ENCODE measurements around the gene LYPD6. TPM values are rescaled to one million over a fixed set of nuclear protein-coding genes. Genes with fewer than 3 reads are reported as not detected.

LYPD6 gene
- total RNA-seq, 1 experiment from 2014 or later, result 0.54 TPM

DNA sequence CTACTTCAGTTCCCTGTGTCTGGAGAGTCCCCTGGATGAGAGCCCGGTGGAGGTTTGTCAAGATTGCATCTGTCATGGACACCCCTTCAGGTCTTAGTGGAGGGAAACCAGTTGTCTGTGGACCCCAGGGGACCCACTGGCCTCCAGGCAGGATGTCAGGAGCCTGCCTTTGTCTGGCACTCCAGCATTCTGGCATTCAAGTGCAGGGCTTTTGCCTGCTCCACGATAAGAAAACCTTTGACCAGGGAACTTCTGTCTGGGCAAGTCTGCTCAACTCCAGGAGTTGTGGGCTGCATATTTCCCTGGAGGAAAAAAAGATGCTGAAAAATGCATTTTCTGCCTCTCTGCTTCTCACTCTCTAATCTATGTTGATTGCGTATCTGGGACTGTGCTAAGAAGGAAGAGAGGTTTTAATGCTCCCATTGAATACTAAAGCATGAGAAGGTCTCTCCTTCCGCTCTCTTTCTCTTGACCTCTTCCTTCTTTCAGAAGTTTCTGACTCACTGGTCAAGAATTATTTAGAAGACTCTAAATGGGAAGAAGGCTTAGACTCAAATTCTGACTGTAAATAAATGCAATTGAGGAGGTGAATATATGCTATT lies 152.7 kb downstream of the LYPD6 start:
- Histone ChIP-seq H3K4me1 (ENCODE audit: insufficient read depth, low read length, poor library complexity, severe bottlenecking) (no peaks in the 10 kb centered on the region), H3K27ac (ENCODE audit: low read depth, low read length, poor library complexity, severe bottlenecking) (no peak overlapping the region), H3K4me3 (ENCODE audit: low read depth, low read length, poor library complexity, severe bottlenecking) (no peak overlapping the region), H3K36me3 (ENCODE audit: insufficient read depth, low read length, poor library complexity, severe bottlenecking) (no peaks in the 10 kb centered on the region), H3K27me3 (replicated peaks; ENCODE audit: insufficient read depth, low read depth, low read length, poor library complexity) (peaks cover 4% of the 10 kb centered on the region), H3K9me3 (ENCODE audit: low read depth, low read length, poor library complexity, severe bottlenecking) (no peaks in the 10 kb centered on the region)
- no peak for DNase-seq (ENCODE audit: low spot score)
- CTCF ChIA-PET, result no interaction called here
- POLR2A ChIA-PET (ENCODE audit: low non-redundant PET), result no interaction called here
- BruUV-seq (replicated peaks), result no TSS peak
- TF ChIP-seq EZH2 (IDR thresholded peaks at IDR 0.05; ENCODE audit: borderline replicate concordance, low read depth, low read length, poor library complexity, severe bottlenecking), result no peak
- TF ChIP-seq, protein P1, sequence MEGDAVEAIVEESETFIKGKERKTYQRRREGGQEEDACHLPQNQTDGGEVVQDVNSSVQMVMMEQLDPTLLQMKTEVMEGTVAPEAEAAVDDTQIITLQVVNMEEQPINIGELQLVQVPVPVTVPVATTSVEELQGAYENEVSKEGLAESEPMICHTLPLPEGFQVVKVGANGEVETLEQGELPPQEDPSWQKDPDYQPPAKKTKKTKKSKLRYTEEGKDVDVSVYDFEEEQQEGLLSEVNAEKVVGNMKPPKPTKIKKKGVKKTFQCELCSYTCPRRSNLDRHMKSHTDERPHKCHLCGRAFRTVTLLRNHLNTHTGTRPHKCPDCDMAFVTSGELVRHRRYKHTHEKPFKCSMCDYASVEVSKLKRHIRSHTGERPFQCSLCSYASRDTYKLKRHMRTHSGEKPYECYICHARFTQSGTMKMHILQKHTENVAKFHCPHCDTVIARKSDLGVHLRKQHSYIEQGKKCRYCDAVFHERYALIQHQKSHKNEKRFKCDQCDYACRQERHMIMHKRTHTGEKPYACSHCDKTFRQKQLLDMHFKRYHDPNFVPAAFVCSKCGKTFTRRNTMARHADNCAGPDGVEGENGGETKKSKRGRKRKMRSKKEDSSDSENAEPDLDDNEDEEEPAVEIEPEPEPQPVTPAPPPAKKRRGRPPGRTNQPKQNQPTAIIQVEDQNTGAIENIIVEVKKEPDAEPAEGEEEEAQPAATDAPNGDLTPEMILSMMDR (conservative IDR thresholded peaks at IDR 0.05; ENCODE audit: low read depth, low read length), result no peak
- intact Hi-C loops (cut with micrococcal nuclease; ENCODE audit: unreplicated experiment), result no loop called here

DNA sequence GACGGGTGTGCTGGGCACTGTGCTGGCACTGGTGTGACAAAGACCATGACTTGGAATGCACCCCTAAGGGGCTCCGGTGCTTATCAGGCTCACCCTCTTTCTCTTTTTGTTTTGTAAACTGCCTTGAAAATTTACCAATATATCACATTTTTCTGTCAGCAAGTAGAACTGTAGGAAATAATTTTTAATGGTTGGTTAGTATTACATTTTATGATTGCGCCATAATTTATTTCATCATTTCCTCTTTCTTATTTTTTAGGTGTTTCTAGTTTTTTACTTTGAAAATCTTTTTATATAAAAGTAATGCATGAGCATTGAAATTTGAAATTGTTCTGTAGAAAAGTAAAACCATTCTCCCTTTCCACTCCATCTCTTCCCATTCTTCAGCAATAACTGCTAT lies 156.3 kb downstream of the LYPD6 start:
- no TSS peak for BruUV-seq (replicated peaks)
- ChIA-PET CTCF (no interaction called here), POLR2A (ENCODE audit: low non-redundant PET) (no interaction called here)
- no peaks in the 10 kb centered on the region for H3K36me3 ChIP-seq (ENCODE audit: insufficient read depth, low read length, poor library complexity, severe bottlenecking)
- no peaks in the 10 kb centered on the region for H3K9me3 ChIP-seq (ENCODE audit: low read depth, low read length, poor library complexity, severe bottlenecking)
- no peak overlapping the region for H3K4me3 ChIP-seq (ENCODE audit: low read depth, low read length, poor library complexity, severe bottlenecking)
- no peak for DNase-seq (ENCODE audit: low spot score)
- H3K27ac ChIP-seq (ENCODE audit: low read depth, low read length, poor library complexity, severe bottlenecking), result no peak overlapping the region
- H3K4me1 ChIP-seq (ENCODE audit: insufficient read depth, low read length, poor library complexity, severe bottlenecking), result no peaks in the 10 kb centered on the region
- intact Hi-C loops (cut with micrococcal nuclease; ENCODE audit: unreplicated experiment), result no loop called here
- H3K27me3 ChIP-seq (replicated peaks; ENCODE audit: insufficient read depth, low read depth, low read length, poor library complexity), result peaks cover 4% of the 10 kb centered on the region
- no peak for TF ChIP-seq EZH2 (IDR thresholded peaks at IDR 0.05; ENCODE audit: borderline replicate concordance, low read depth, low read length, poor library complexity, severe bottlenecking)
- TF ChIP-seq, protein P1 (conservative IDR thresholded peaks at IDR 0.05; ENCODE audit: low read depth, low read length), result no peak

GRCh38 chr2:149487189-149487588 lies 156.8 kb downstream of the LYPD6 start:
- TF ChIP-seq, protein P1 (conservative IDR thresholded peaks at IDR 0.05; ENCODE audit: low read depth, low read length), result 0 out of 2 replicates have a peak, but pooled peaks have one; percentile 22
- TF ChIP-seq EZH2 (IDR thresholded peaks at IDR 0.05; ENCODE audit: borderline replicate concordance, low read depth, low read length, poor library complexity, severe bottlenecking), result no peak
- no peaks in the 10 kb centered on the region for H3K9me3 ChIP-seq (ENCODE audit: low read depth, low read length, poor library complexity, severe bottlenecking)
- ChIA-PET CTCF (no interaction called here), POLR2A (ENCODE audit: low non-redundant PET) (no interaction called here)
- intact Hi-C loops (cut with micrococcal nuclease; ENCODE audit: unreplicated experiment), result no loop called here
- no peak overlapping the region for H3K27ac ChIP-seq (ENCODE audit: low read depth, low read length, poor library complexity, severe bottlenecking)
- no TSS peak for BruUV-seq (replicated peaks)
- no peak overlapping the region for H3K4me3 ChIP-seq (ENCODE audit: low read depth, low read length, poor library complexity, severe bottlenecking)
- H3K4me1 ChIP-seq (ENCODE audit: insufficient read depth, low read length, poor library complexity, severe bottlenecking), result no peaks in the 10 kb centered on the region
- H3K36me3 ChIP-seq (ENCODE audit: insufficient read depth, low read length, poor library complexity, severe bottlenecking), result no peaks in the 10 kb centered on the region
- H3K27me3 ChIP-seq (replicated peaks; ENCODE audit: insufficient read depth, low read depth, low read length, poor library complexity), result peaks cover 4% of the 10 kb centered on the region
- DNase-seq (ENCODE audit: low spot score), result no peak
